Muscle of leg (tissue), 11 donors: ENCODE measurements around the gene IDNK. TPM values are rescaled to one million over a fixed set of nuclear protein-coding genes. Genes with fewer than 3 reads are reported as not detected.

Experiments
- DNase-seq: peaks from one replicate; pipeline ENCODE4 v3.0.0; 2013
- H3K27ac ChIP-seq: one replicate; pipeline ENCODE4 v1.5.1; 2013; ENCODE audit warnings: mild to moderate bottlenecking, low read length, control low read depth
- H3K27me3 ChIP-seq: one replicate; pipeline ENCODE4 v1.6.1; 2013; ENCODE audit warnings: low read length; ENCODE audit not compliant: control insufficient read depth, insufficient read depth
- H3K36me3 ChIP-seq: one replicate; pipeline ENCODE4 v1.6.1; 2013; ENCODE audit warnings: low read length; ENCODE audit not compliant: control insufficient read depth, insufficient read depth
- H3K4me1 ChIP-seq: one replicate; pipeline ENCODE4 v1.6.1; 2013; ENCODE audit warnings: low read length; ENCODE audit not compliant: control insufficient read depth, insufficient read depth
- H3K4me3 ChIP-seq: one replicate; pipeline ENCODE4 v1.5.1; 2013; ENCODE audit warnings: low read length, control low read depth
- H3K9me3 ChIP-seq: replicated peaks from 2 replicates; pipeline ENCODE4 v1.6.1; 2013; ENCODE audit warnings: low read depth, low read length; ENCODE audit not compliant: control insufficient read depth
- WGBS: methylation state at CpG from one replicate; pipeline ENCODE4 v1.1.5; 2013; ENCODE audit warnings: missing lambda C conversion rate; ENCODE audit not compliant: insufficient coverage; 5-methylcytosine and 5-hydroxymethylcytosine counted together
- polyA plus RNA-seq, 8 donors: library from polyadenylated mRNA; unstranded; fragments of 120-200 nt; gene quantifications; one replicate each; pipeline versions ENCODE4 v1.2.1 to v1.2.3, GENCODE V29; 2013; ENCODE audit warnings: inconsistent platforms in 1 of 8, low replicate concordance in 1 of 8; ENCODE audit not compliant: insufficient read length in 8 of 8, insufficient read depth in 1 of 8
- total RNA-seq: library from RNA; stranded (reverse); fragments of 120-200 nt; gene quantifications from one replicate; pipeline ENCODE4 v1.2.4, GENCODE V29; 2013

Gene IDNK
- total and polyA plus RNA-seq, 9 donors: 4.7 to 7.3 (median 6.0) TPM

GRCh38 chr9:83677596-83677995 is 54.7 kb downstream of the IDNK start:
- no peak for DNase-seq
- H3K27ac ChIP-seq: no peak overlapping the region
- peaks cover 35% of the 10 kb centered on the region for H3K36me3 ChIP-seq
- no peaks in the 10 kb centered on the region for H3K9me3 ChIP-seq
- WGBS: 100% methylated on average over 1 of the region's 3 CpGs
- no peaks in the 10 kb centered on the region for H3K4me1 ChIP-seq
- no peaks in the 10 kb centered on the region for H3K27me3 ChIP-seq
- H3K4me3 ChIP-seq: no peak overlapping the region

- Histone ChIP-seq H3K27ac (no peak overlapping the region), H3K27me3 (no peaks in the 10 kb centered on the region), H3K36me3 (peaks cover 31% of the 10 kb centered on the region), H3K4me1 (no peaks in the 10 kb centered on the region), H3K9me3 (no peaks in the 10 kb centered on the region), H3K4me3 (no peak overlapping the region)
- no peak for DNase-seq
- WGBS: no CpG with 5 or more reads among the region's 1 CpG
These were observed 57.3 kb downstream of the IDNK start for GRCh38 chr9:83680233-83680632.

GRCh38 chr9:83681490-83681889 is 58.5 kb downstream of the IDNK start:
- no peak overlapping the region for H3K27ac ChIP-seq
- H3K36me3 ChIP-seq: peaks cover 31% of the 10 kb centered on the region
- no peaks in the 10 kb centered on the region for H3K9me3 ChIP-seq
- no peak for DNase-seq
- WGBS: 67% methylated on average over 1 of the region's 2 CpGs
- no peaks in the 10 kb centered on the region for H3K27me3 ChIP-seq
- no peaks in the 10 kb centered on the region for H3K4me1 ChIP-seq
- no peak overlapping the region for H3K4me3 ChIP-seq

GRCh38 chr9:83688921-83689320 is 66.0 kb downstream of the IDNK start:
- H3K9me3 ChIP-seq: no peaks in the 10 kb centered on the region
- WGBS: 93% methylated on average over 2 of the region's 3 CpGs
- DNase-seq: no peak
- no peak overlapping the region for H3K4me3 ChIP-seq
- no peaks in the 10 kb centered on the region for H3K36me3 ChIP-seq
- H3K4me1 ChIP-seq: no peaks in the 10 kb centered on the region
- H3K27me3 ChIP-seq: no peaks in the 10 kb centered on the region
- no peak overlapping the region for H3K27ac ChIP-seq

GRCh38 chr9:83691492-83691891 is 68.5 kb downstream of the IDNK start:
- no peak overlapping the region for H3K4me3 ChIP-seq
- H3K27ac ChIP-seq: no peak overlapping the region
- DNase-seq: no peak
- no peaks in the 10 kb centered on the region for H3K36me3 ChIP-seq
- WGBS: 86% methylated on average over 1 of the region's 3 CpGs
- no peaks in the 10 kb centered on the region for H3K4me1 ChIP-seq
- no peaks in the 10 kb centered on the region for H3K9me3 ChIP-seq
- H3K27me3 ChIP-seq: no peaks in the 10 kb centered on the region

Other genes with a start within 250 kb of the IDNK start
- gene FRMD3, start 84.7 kb upstream of the IDNK start, total RNA-seq: 34.1 TPM
- 10 to 100 TPM; 21.4 to 37.5 (median 34.5) TPM for gene FRMD3, start 84.7 kb upstream of the IDNK start, polyA plus RNA-seq
- 59.4 TPM for gene UBQLN1, start 84.8 kb downstream of the IDNK start, total RNA-seq
- gene UBQLN1, start 84.8 kb downstream of the IDNK start, polyA plus RNA-seq: 10 to 100 TPM; 56.3 to 81.8 (median 68.1) TPM
- 11.8 TPM for gene GKAP1, start 194.6 kb downstream of the IDNK start, total RNA-seq
- gene GKAP1, start 194.6 kb downstream of the IDNK start, polyA plus RNA-seq: 10 to 100 TPM; 12.3 to 19.4 (median 16.0) TPM